Mucosa of descending colon (tissue), 3 donors: ENCODE data around the gene TUBB2B. TPM values are rescaled to one million over a fixed set of nuclear protein-coding genes. Genes with fewer than 3 reads are reported as not detected.

ENCODE experiments used
- ATAC-seq: fragments of 200-7000 bp; cut with Tn5 transposase; one replicate; pipeline ENCODE4 v1.9.1; 2020; ENCODE audit warnings: mild to moderate bottlenecking, moderate library complexity
- DNase-seq, 3 donors: peaks; one replicate each; pipeline ENCODE4 v3.0.0-alpha.2; 2020
- H3K36me3 ChIP-seq: fragments of 200-600 bp; one replicate; pipeline ENCODE4 v1.8.0; 2021; ENCODE audit warnings: low read depth, mild to moderate bottlenecking
- H3K4me1 ChIP-seq: fragments of 200-600 bp; one replicate; pipeline ENCODE4 v1.8.0; 2021; ENCODE audit warnings: low read depth, mild to moderate bottlenecking
- H3K4me3 ChIP-seq: fragments of 200-600 bp; one replicate; pipeline ENCODE4 v1.8.0; 2021; ENCODE audit warnings: mild to moderate bottlenecking
- H3K9me3 ChIP-seq: fragments of 200-600 bp; one replicate; pipeline ENCODE4 v1.8.0; 2021; ENCODE audit warnings: mild to moderate bottlenecking
- intact Hi-C, 2 donors: fragments of 100-400 bp; cut with DNase I in 1 of 2; cut with micrococcal nuclease in 1 of 2; formaldehyde crosslinking; loops; one replicate each; pipeline versions ENCODE4 v1.11.0 to v1.11.1; 2022; cut with DNase I, micrococcal nuclease
- total RNA-seq, 3 donors: library from RNA; stranded (reverse); fragmentation: NEBNext Ultra II Directional in 2 of 3; extraction: Animal tissue kit (Norgen Biotek cat#: 25700) in 2 of 3; gene quantifications; one replicate each; pipeline versions ENCODE4 v1.2.1 to v1.2.4, GENCODE V29; 2021 to 2023
- TF ChIP-seq, protein P1 (sequence below): fragments of 200-600 bp; IDR thresholded peaks from one replicate; pipeline ENCODE4 v1.8.0; 2022; ENCODE audit warnings: antibody characterized with exemption, mild to moderate bottlenecking
- donor health status: DM: no; HTN: no; CAD: no; lungs with moderate emphysema.
- donor health status: DM: no; HTN: no; CAD: no.
- donor health status: DM: no; HTN: yes; CAD: no.

Gene TUBB2B
- total RNA-seq, 3 donors from 2014 or later: 0.87 to 18.5 (median 3.6) TPM

DNA sequence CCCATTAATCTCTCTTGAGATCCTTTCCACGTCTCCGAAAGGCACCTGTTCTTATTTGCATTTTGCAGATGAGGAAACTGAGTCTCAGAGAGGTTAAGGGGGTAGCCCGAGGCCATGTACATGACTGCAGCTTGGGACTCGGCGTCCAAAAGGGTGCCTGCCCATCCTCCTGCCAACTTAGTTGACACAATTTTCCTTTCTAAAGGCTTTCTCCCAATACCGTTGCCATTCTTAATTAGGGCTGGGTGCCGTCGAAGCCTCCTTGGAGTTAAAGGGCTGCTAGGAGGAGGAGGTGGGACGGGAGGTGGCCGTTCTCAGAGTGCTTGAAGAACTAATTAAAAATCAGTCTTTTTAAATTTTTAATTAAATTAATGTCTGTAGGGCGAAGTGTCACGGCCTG lies 30.7 kb upstream of the TUBB2B start:
- Histone ChIP-seq H3K9me3 (no peaks in the 10 kb centered on the region), H3K36me3 (no peaks in the 10 kb centered on the region), H3K4me1 (peaks cover 9% of the 10 kb centered on the region), H3K4me3 (no peak overlapping the region)
- DNase-seq (no peak), ATAC-seq (no peak)
- intact Hi-C loops: loop anchor here in 1 of 2 donors (10.0 kb wide), 1 partner anchor 133 kb away; no protein-coding TSS in a partner anchor
- TF ChIP-seq, protein P1, sequence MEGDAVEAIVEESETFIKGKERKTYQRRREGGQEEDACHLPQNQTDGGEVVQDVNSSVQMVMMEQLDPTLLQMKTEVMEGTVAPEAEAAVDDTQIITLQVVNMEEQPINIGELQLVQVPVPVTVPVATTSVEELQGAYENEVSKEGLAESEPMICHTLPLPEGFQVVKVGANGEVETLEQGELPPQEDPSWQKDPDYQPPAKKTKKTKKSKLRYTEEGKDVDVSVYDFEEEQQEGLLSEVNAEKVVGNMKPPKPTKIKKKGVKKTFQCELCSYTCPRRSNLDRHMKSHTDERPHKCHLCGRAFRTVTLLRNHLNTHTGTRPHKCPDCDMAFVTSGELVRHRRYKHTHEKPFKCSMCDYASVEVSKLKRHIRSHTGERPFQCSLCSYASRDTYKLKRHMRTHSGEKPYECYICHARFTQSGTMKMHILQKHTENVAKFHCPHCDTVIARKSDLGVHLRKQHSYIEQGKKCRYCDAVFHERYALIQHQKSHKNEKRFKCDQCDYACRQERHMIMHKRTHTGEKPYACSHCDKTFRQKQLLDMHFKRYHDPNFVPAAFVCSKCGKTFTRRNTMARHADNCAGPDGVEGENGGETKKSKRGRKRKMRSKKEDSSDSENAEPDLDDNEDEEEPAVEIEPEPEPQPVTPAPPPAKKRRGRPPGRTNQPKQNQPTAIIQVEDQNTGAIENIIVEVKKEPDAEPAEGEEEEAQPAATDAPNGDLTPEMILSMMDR: no peak

DNA sequence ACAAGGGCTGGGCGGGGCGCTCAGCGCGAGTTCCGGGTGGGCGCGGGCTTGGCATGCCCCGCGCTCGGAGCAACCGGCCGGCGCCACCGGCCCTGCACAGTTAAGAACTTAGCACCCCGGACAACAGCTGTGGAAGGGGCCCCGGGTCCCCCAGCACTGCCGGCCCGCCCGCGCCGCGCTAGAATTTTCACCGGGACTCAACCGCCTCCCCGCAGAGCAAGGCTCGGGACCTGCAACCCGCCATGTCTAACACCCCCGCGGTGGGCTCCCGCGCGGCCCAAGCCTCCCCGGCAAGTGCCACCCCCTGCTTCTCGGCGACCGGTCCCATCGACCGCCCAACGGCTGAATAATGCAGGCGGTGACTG lies 26.1 kb upstream of the TUBB2B start:
- no peak for ATAC-seq
- no peak overlapping the region for H3K4me3 ChIP-seq
- intact Hi-C loops: loop anchor here (5.0 to 10.0 kb wide), 2 partner anchors 126 to 129 kb away; no protein-coding TSS in a partner anchor
- no peaks in the 10 kb centered on the region for H3K4me1 ChIP-seq
- TF ChIP-seq, protein P1: no peak
- no peaks in the 10 kb centered on the region for H3K36me3 ChIP-seq
- H3K9me3 ChIP-seq: no peaks in the 10 kb centered on the region
- DNase-seq: no peak

DNA sequence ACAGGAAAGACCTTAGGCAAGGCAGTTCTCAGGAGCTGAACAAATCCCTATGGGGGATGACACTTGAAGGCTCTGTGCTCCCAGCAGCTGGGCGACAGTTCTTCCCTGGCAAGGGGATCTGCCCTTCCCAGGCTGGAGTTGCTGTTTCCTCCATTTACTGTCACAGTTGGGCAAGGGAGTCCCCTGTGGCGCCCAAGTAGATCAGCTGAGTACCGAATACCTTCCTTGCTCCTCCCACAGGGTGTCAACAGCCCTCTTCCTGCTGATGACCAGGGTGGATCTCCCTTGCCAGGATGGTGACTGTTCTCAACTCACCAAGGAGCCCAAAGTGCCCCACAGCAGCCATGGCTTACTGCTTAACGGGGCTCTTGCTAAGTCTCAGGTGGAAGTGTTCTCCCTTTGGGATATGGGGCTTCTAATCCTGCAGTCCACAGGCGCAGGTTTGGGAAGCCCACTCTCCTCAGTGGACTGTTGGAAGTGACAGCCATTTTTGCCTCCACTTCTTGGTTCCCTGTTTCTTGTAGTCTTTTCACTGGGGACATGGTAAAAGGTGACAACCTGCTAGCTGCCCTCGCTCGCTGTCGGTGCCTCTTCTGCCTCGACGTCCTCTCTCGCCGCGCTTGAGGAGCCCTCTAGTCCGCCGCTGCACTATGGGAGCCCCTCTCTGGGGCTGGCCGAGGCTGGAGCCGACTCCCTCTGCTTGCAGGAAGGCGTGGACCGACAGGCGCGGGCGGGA lies 25.6 kb upstream of the TUBB2B start:
- no peaks in the 10 kb centered on the region for H3K36me3 ChIP-seq
- ATAC-seq (no peak), DNase-seq (no peak)
- TF ChIP-seq, protein P1: no peak
- H3K4me3 ChIP-seq: no peak overlapping the region
- intact Hi-C loops: loop anchor here (5.0 to 10.0 kb wide), 2 partner anchors 126 to 128 kb away; no protein-coding TSS in a partner anchor
- no peaks in the 10 kb centered on the region for H3K9me3 ChIP-seq
- no peaks in the 10 kb centered on the region for H3K4me1 ChIP-seq

DNA sequence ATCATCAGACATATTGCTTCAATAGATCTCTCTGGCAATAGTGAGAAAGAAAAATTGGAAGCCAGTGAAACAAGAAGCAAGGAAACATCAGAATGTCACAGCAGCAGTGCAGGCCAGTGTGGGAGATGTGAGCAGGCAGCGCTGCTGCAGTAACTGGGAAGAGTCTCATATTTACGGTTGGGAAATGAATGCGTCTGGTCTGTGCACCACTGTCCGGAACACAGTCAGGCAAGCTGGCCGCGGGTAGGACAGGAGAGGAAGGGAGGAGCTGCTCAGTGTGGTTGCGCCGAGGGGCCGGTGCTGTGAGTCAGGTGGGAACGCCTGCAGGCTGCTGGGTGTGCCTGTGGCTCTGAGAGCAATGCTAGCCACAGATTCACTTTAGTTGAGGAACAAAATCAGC lies 24.9 kb upstream of the TUBB2B start:
- DNase-seq (no peak), ATAC-seq (no peak)
- Histone ChIP-seq H3K4me3 (no peak overlapping the region), H3K9me3 (no peaks in the 10 kb centered on the region), H3K4me1 (no peaks in the 10 kb centered on the region), H3K36me3 (no peaks in the 10 kb centered on the region)
- TF ChIP-seq, protein P1: no peak
- intact Hi-C loops: loop anchor here (5.0 to 10.0 kb wide), 2 partner anchors 125 to 128 kb away; no protein-coding TSS in a partner anchor

DNA sequence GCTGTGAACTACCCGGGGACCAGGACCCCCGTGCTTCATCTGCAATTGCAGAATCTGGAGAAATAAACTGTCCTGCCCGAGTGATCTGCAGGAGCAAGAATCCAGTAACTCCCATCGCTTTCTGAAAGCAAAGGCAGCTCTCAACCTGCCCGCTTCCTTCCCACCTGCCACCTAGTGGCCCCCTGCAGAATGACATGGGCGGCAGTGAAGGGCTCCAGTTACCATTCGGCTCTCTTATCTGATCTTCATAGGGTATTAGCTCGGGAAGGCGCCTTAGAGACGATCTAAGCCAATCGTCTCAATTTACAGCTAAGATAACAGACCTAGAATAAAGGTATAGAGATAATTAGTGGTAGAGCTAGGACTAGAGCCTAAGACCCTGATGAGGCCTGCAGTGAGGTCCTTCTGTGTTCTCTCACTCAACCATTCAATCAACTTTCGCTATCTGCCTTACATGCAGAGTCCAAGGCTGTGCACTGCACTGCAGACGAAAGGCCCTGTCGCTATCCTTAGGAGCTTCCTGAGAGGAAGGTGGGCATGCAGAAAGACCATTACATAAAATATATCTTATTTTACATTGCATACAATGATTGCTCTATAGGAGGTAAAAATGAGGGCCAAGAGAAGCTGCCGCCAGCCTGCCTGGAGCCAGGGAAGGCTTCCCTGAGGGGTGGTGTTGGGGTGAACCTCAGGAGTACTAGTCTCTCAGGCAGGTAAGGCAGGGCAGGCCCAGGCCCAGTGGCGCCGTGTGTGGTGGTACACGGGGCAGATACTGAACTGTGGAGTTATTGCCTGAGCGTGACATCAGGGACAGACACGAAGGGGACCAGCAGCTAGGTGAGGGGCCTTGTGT lies 24.2 kb upstream of the TUBB2B start:
- Histone ChIP-seq H3K9me3 (no peaks in the 10 kb centered on the region), H3K4me1 (no peaks in the 10 kb centered on the region), H3K36me3 (no peaks in the 10 kb centered on the region), H3K4me3 (no peak overlapping the region)
- DNase-seq: peak; percentile 80 to 92 (median 89)
- peak; percentile 92 for ATAC-seq
- TF ChIP-seq, protein P1: peak; percentile 95
- intact Hi-C loops: loop anchor here (5.0 to 10.0 kb wide), 2 partner anchors 124 to 127 kb away; no protein-coding TSS in a partner anchor
